ENCODE data around the gene OTOP2.

The OTOP2 gene

GRCh38 chr17:74963656-74964055 lies 39.6 kb downstream of the OTOP2 start:
- H3F3A ChIP-seq (ENCODE audit: insufficient read depth, low read length) = no peaks in the 10 kb centered on the region
- no peaks in the 10 kb centered on the region for H3K9me3 ChIP-seq (ENCODE audit: low read length)
- H3K9ac ChIP-seq (ENCODE audit: low read length) = no peak overlapping the region
- H3K36me3 ChIP-seq (ENCODE audit: insufficient read depth, low read length) = no peaks in the 10 kb centered on the region
- no peaks in the 10 kb centered on the region for H3K79me2 ChIP-seq (ENCODE audit: insufficient read depth, low read length)
- H3K4me3 ChIP-seq (ENCODE audit: low read depth, low read length, poor library complexity, severe bottlenecking) = no peak overlapping the region
- H3K27ac ChIP-seq (ENCODE audit: low read depth, low read length, poor library complexity, severe bottlenecking) = no peak overlapping the region
- H4K20me1 ChIP-seq (ENCODE audit: insufficient read depth, low read length) = no peaks in the 10 kb centered on the region
- no peaks in the 10 kb centered on the region for H3K9me2 ChIP-seq (ENCODE audit: low read depth, low read length)
- H3K27me3 ChIP-seq (ENCODE audit: insufficient read depth, low read length) = no peaks in the 10 kb centered on the region; the same call in 1 of the 2 replicates
- TF ChIP-seq EZH2 (IDR thresholded peaks at IDR 0.05; ENCODE audit: borderline replicate concordance, low read length) = no peak
- peak; percentile 29; the same call in 1 of the 2 replicates for TF ChIP-seq CTCF (IDR thresholded peaks at IDR 0.05; ENCODE audit: low read length)
- no peak overlapping the region for H3K4me2 ChIP-seq (ENCODE audit: low read length)
- H2AFZ ChIP-seq (ENCODE audit: low read length) = no peak overlapping the region
- H3K4me1 ChIP-seq (ENCODE audit: insufficient read depth, low read length, severe bottlenecking) = peaks cover 3% of the 10 kb centered on the region

- Histone ChIP-seq H3K9ac (ENCODE audit: low read length) (no peak overlapping the region), H2AFZ (ENCODE audit: low read length) (no peak overlapping the region), H3K4me3 (ENCODE audit: low read depth, low read length, poor library complexity, severe bottlenecking) (no peak overlapping the region), H4K20me1 (ENCODE audit: insufficient read depth, low read length) (no peaks in the 10 kb centered on the region), H3K27me3 (ENCODE audit: insufficient read depth, low read length) (no peaks in the 10 kb centered on the region; the same call in 1 of the 2 replicates), H3K27ac (ENCODE audit: low read depth, low read length, poor library complexity, severe bottlenecking) (no peak overlapping the region), H3F3A (ENCODE audit: insufficient read depth, low read length) (no peaks in the 10 kb centered on the region), H3K4me1 (ENCODE audit: insufficient read depth, low read length, severe bottlenecking) (peaks cover 3% of the 10 kb centered on the region), H3K4me2 (ENCODE audit: low read length) (no peak overlapping the region), H3K79me2 (ENCODE audit: insufficient read depth, low read length) (no peaks in the 10 kb centered on the region), H3K9me2 (ENCODE audit: low read depth, low read length) (no peaks in the 10 kb centered on the region), H3K36me3 (ENCODE audit: insufficient read depth, low read length) (no peaks in the 10 kb centered on the region), H3K9me3 (ENCODE audit: low read length) (no peaks in the 10 kb centered on the region)
- TF ChIP-seq CTCF (IDR thresholded peaks at IDR 0.05; ENCODE audit: low read length) = no peak
- TF ChIP-seq EZH2 (IDR thresholded peaks at IDR 0.05; ENCODE audit: borderline replicate concordance, low read length) = no peak
These were observed 40.2 kb downstream of the OTOP2 start for GRCh38 chr17:74964246-74964761.

GRCh38 chr17:74964988-74965622 lies 41.0 kb downstream of the OTOP2 start:
- Histone ChIP-seq H3K27me3 (ENCODE audit: insufficient read depth, low read length) (no peaks in the 10 kb centered on the region; the same call in 1 of the 2 replicates), H3K27ac (ENCODE audit: low read depth, low read length, poor library complexity, severe bottlenecking) (no peak overlapping the region), H3K9me3 (ENCODE audit: low read length) (no peaks in the 10 kb centered on the region), H3F3A (ENCODE audit: insufficient read depth, low read length) (no peaks in the 10 kb centered on the region), H3K4me2 (ENCODE audit: low read length) (no peak overlapping the region), H4K20me1 (ENCODE audit: insufficient read depth, low read length) (no peaks in the 10 kb centered on the region), H3K4me1 (ENCODE audit: insufficient read depth, low read length, severe bottlenecking) (peaks cover 3% of the 10 kb centered on the region), H3K4me3 (ENCODE audit: low read depth, low read length, poor library complexity, severe bottlenecking) (no peak overlapping the region), H3K9me2 (ENCODE audit: low read depth, low read length) (no peaks in the 10 kb centered on the region), H3K9ac (ENCODE audit: low read length) (no peak overlapping the region), H3K36me3 (ENCODE audit: insufficient read depth, low read length) (no peaks in the 10 kb centered on the region), H2AFZ (ENCODE audit: low read length) (no peak overlapping the region), H3K79me2 (ENCODE audit: insufficient read depth, low read length) (no peaks in the 10 kb centered on the region)
- TF ChIP-seq EZH2 (IDR thresholded peaks at IDR 0.05; ENCODE audit: borderline replicate concordance, low read length) (no peak), CTCF (IDR thresholded peaks at IDR 0.05; ENCODE audit: low read length) (no peak)
